Right renal pelvis (tissue), 4 donors: Measurements from ENCODE around the gene PTPRJ. TPM values are rescaled to one million over a fixed set of nuclear protein-coding genes. Genes with fewer than 3 reads are reported as not detected.

Experiments used
- DNase-seq, 4 donors: peaks; one replicate each; pipeline ENCODE4 v3.0.0-alpha.2; 2013; ENCODE audit warnings: low read depth in 4 of 4, low spot score in 3 of 4, missing footprints in 1 of 4
- polyA plus RNA-seq, 4 donors: library from polyadenylated mRNA; unstranded; fragments of 120-200 nt; gene quantifications; one replicate each; pipeline ENCODE4 v1.2.1, GENCODE V29; 2013; ENCODE audit not compliant: insufficient read length in 4 of 4

The PTPRJ gene
- polyA plus RNA-seq, 4 donors: 19.5 to 26.4 (median 25.3) TPM

GRCh38 chr11:47992959-47993820 lies 12.8 kb downstream of the PTPRJ start:
- DNase-seq: no peak

- DNase-seq: no peak
These were observed 14.1 kb downstream of the PTPRJ start for GRCh38 chr11:47994417-47994816.

GRCh38 chr11:47995360-47995769 lies 15.0 kb downstream of the PTPRJ start:
- no peak for DNase-seq

- no peak for DNase-seq
These were observed 17.0 kb downstream of the PTPRJ start for GRCh38 chr11:47997063-47998053.

GRCh38 chr11:47998345-47998732 lies 18.0 kb downstream of the PTPRJ start:
- DNase-seq: no peak

GRCh38 chr11:47998733-47999359 lies 18.5 kb downstream of the PTPRJ start:
- peak in 1 of 4 donors; percentile 43 for DNase-seq

GRCh38 chr11:48000432-48000831 lies 20.1 kb downstream of the PTPRJ start:
- DNase-seq: no peak

GRCh38 chr11:48001438-48002021 lies 21.2 kb downstream of the PTPRJ start:
- no peak for DNase-seq

GRCh38 chr11:48002561-48002960 lies 22.2 kb downstream of the PTPRJ start:
- no peak for DNase-seq

- no peak for DNase-seq
These were observed 23.6 kb downstream of the PTPRJ start for GRCh38 chr11:48003926-48004325.

GRCh38 chr11:48004456-48004855 lies 24.1 kb downstream of the PTPRJ start:
- DNase-seq: no peak

GRCh38 chr11:48005136-48005535 lies 24.8 kb downstream of the PTPRJ start:
- no peak for DNase-seq

- DNase-seq: no peak
These were observed 25.5 kb downstream of the PTPRJ start for GRCh38 chr11:48005831-48006270.

- no peak for DNase-seq
These were observed 26.1 kb downstream of the PTPRJ start for GRCh38 chr11:48006301-48006992.

GRCh38 chr11:48007677-48008076 lies 27.3 kb downstream of the PTPRJ start:
- no peak for DNase-seq

- DNase-seq: no peak
These were observed 28.6 kb downstream of the PTPRJ start for GRCh38 chr11:48008951-48009270.

- no peak for DNase-seq
These were observed 30.9 kb downstream of the PTPRJ start for GRCh38 chr11:48011102-48011797.

- no peak for DNase-seq
These were observed 31.5 kb downstream of the PTPRJ start for GRCh38 chr11:48011798-48012391.
